Brain microvascular endothelial cell (primary cell): Measurements from ENCODE around the gene CEP85.

Experiments used
- DNase-seq: peaks from one replicate; pipeline ENCODE4 v3.0.0-alpha.2; 2020
- H3K27ac ChIP-seq: fragments of 250-450 bp; sonication (Bioruptor Pico); 2 replicates; pipeline ENCODE4 v1.5.1; 2020; ENCODE audit warnings: mild to moderate bottlenecking, moderate library complexity
- H3K27me3 ChIP-seq: fragments of 250-450 bp; sonication (Bioruptor Pico); replicated peaks from 2 replicates; pipeline ENCODE4 v1.5.1; 2020; ENCODE audit warnings: mild to moderate bottlenecking
- H3K36me3 ChIP-seq: fragments of 250-450 bp; sonication (Bioruptor Pico); replicated peaks from 2 replicates; pipeline ENCODE4 v1.5.1; 2020; ENCODE audit warnings: mild to moderate bottlenecking
- H3K4me3 ChIP-seq: 2 replicates; pipeline ENCODE4 v1.5.1; 2011; ENCODE audit warnings: low read depth, mild to moderate bottlenecking, control low read depth, low read length, moderate library complexity
- in situ Hi-C: cut with HindIII; loops from 2 replicates; pipeline ENCODE4 v1.10.0; 2017; ENCODE audit warnings: low sequenced_read_pairs, low pct_ligation_motif_present
- TF ChIP-seq, protein P1 (sequence below): IDR thresholded peaks from 2 replicates; pipeline ENCODE4 v1.5.1; 2011; ENCODE audit warnings: low read depth, mild to moderate bottlenecking, moderate library complexity, low read length, control low read depth, inconsistent platforms; ENCODE audit errors: missing control alignments

Gene CEP85

DNA sequence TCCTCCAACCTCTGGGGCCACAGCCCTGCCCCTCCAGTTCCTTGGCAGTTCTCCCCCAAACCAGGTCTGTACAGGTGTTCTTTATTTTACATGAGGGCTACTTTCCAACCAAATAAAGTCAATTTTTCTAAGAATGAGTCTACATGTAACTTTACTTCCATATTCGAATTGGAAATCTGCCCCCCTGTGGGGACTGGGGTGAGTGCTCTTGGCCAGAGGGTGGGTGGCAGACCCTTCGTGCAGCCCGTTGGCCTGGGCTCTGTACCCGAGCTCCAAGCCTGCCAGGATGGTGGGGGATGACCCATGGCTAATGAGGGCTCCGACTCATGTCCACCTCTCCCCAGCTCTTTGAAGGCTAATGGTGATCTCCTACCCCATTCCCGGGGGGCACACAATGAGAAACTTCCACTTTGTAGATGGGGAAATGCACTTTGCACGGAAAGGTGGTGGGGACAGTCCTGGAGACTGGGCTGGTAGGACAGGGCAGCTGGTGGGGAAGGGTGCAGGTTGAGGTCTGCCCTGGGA, 44.2 kb upstream of the CEP85 start:
- no peaks in the 10 kb centered on the region for H3K36me3 ChIP-seq
- H3K27me3 ChIP-seq, result no peaks in the 10 kb centered on the region
- in situ Hi-C loops, result no loop called here
- H3K27ac ChIP-seq, result no peak overlapping the region
- DNase-seq, result no peak
- no peak overlapping the region for H3K4me3 ChIP-seq
- TF ChIP-seq, protein P1, sequence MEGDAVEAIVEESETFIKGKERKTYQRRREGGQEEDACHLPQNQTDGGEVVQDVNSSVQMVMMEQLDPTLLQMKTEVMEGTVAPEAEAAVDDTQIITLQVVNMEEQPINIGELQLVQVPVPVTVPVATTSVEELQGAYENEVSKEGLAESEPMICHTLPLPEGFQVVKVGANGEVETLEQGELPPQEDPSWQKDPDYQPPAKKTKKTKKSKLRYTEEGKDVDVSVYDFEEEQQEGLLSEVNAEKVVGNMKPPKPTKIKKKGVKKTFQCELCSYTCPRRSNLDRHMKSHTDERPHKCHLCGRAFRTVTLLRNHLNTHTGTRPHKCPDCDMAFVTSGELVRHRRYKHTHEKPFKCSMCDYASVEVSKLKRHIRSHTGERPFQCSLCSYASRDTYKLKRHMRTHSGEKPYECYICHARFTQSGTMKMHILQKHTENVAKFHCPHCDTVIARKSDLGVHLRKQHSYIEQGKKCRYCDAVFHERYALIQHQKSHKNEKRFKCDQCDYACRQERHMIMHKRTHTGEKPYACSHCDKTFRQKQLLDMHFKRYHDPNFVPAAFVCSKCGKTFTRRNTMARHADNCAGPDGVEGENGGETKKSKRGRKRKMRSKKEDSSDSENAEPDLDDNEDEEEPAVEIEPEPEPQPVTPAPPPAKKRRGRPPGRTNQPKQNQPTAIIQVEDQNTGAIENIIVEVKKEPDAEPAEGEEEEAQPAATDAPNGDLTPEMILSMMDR, result no peak

DNA sequence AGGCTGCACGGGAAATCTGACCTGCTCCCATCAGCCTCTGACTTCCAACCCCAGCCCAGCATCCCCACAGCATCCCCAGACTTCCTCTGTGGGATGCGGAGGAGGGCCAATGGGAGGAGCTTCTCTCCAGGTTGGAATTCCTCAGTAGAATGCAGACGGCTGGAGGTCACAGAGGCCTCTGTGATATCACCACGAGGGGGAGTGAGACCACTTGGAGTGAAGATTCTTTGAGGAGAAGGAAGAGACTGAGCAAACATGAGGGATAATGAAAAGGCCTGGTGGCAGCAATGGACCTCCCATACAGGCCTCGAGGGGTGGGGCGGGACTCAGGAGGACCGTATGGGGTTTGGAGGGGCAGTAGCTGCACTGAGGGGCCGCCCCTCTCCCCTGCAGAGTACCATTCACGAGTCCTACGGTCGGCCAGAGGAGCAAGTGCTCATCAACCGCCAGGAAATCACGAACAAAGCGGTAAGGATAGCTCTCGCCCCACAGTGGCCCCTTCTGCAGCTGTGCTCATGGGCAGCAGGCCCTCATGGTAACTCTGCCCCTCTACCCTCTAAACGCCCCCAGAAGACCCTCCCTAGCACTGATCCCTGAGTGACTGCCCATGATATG, 43.5 kb upstream of the CEP85 start, which contains the start of gene CATSPER4:
Gene CATSPER4, plus strand, starts transcription at position 230 of the 615 bp plus-strand sequence. Its CDS starts 26 bp downstream, at position 256.
- TF ChIP-seq, protein P1, result peak; percentile 32
- H3K27ac ChIP-seq, result no peak within 1 kb of the TSS
- H3K27me3 ChIP-seq, result no peaks in the 10 kb centered on the region
- no peak for DNase-seq
- no peaks in the 10 kb centered on the region for H3K36me3 ChIP-seq
- no peak within 1 kb of the TSS for H3K4me3 ChIP-seq
- in situ Hi-C loops, result no loop called here

DNA sequence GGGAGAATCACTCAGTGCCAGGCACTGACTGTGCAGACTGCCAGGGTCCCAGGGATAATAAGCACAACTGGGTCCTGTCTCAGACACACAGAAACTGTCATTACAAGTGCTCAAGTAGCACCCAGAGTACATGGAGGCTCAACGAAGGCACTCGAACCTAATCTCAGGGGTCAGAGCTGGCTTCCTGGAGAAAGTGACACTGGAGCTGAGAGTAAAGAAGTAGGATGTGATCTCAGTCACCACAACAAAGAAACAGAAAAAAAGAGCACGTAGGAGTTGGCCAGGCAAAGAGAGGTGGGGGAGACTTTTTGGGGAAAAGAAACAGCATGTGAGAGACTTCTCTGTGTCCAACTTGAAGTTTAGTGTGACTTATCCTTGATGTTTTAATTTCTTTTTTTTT, 42.3 kb upstream of the CEP85 start:
- no peak overlapping the region for H3K4me3 ChIP-seq
- no peak overlapping the region for H3K27ac ChIP-seq
- TF ChIP-seq, protein P1, result no peak
- no peaks in the 10 kb centered on the region for H3K36me3 ChIP-seq
- no peak for DNase-seq
- in situ Hi-C loops, result no loop called here
- no peaks in the 10 kb centered on the region for H3K27me3 ChIP-seq

DNA sequence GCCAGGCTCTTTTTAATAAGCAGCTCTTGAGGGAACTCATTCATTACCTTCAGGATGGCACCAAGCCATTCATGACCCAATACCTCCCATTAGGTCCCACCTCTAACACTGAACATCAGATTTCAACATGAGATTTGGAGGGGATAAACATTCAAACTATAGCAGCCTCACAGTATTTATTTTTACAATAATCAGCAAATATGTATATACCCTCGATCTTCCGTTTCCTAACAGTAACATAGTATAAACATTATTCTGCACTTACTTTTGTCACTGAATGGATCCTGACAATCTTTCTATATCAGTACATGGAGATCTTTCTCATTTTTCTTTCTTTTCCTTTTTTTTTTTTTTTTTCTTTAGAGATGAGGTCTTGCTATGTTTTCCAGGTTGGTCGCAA, 38.2 kb upstream of the CEP85 start:
- in situ Hi-C loops, result no loop called here

DNA sequence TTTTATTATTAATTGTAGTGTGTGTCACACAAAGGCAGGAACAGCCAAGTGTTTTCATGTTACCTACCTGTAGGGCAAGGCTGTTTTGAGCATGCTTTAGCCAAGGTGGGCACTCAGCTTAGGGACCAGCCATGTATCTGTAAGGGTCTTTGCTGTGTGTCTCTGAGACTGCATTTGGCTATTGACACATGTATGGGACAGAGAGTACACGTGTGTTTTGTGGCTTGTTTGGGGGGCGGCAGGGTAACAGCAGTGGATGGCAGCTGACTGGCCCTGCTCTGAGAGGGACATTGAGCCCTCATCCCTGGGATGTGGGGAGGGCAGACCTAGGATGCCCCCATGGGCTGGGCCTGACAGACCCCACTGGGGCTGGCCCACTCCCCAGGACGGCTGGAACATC, 36.7 kb upstream of the CEP85 start:
- TF ChIP-seq, protein P1, result no peak
- no peak overlapping the region for H3K4me3 ChIP-seq
- no peaks in the 10 kb centered on the region for H3K27me3 ChIP-seq
- H3K27ac ChIP-seq, result no peak overlapping the region
- no peak for DNase-seq
- in situ Hi-C loops, result no loop called here
- H3K36me3 ChIP-seq, result no peaks in the 10 kb centered on the region

More for the DNA sequence above, 38.2 kb upstream of the CEP85 start:
- DNase-seq, result no peak
- H3K4me3 ChIP-seq, result no peak overlapping the region
- H3K27me3 ChIP-seq, result no peaks in the 10 kb centered on the region
- no peak overlapping the region for H3K27ac ChIP-seq
- TF ChIP-seq, protein P1, result no peak
- no peaks in the 10 kb centered on the region for H3K36me3 ChIP-seq

DNA sequence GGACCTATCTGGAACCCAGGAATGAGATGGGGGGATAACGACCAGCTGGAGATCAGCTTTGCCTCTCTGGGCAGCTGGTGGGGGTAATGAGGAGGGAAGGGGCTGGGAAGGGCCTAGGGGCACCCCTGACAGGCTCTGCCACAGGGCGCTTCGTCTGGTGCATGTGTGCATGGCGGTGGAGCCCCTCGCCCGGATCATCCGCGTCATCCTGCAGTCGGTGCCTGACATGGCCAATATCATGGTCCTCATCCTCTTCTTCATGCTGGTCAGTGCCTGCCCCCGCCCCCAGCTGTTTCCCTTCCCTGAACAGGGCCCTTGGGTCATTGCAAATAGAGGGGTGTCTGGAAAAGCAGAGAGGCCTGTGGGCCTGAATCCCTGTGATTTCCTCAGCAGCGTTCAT, 36.2 kb upstream of the CEP85 start:
- Histone ChIP-seq H3K36me3 (no peaks in the 10 kb centered on the region), H3K4me3 (no peak overlapping the region), H3K27me3 (no peaks in the 10 kb centered on the region), H3K27ac (no peak overlapping the region)
- no peak for DNase-seq
- in situ Hi-C loops, result no loop called here
- TF ChIP-seq, protein P1, result no peak
